CD14-positive monocyte (primary cell): ENCODE data around the gene MMP15. TPM values are rescaled to one million over a fixed set of nuclear protein-coding genes. Genes with fewer than 3 reads are reported as not detected.

Experiments used
- DNase-seq, 3 donors: peaks; one replicate each; pipeline ENCODE4 v3.0.0-alpha.2; 2011 to 2022
- H2AFZ ChIP-seq: 2 replicates; pipeline ENCODE4 v1.6.0; 2012; ENCODE audit warnings: mild to moderate bottlenecking, low read depth, low read length, inconsistent platforms; ENCODE audit not compliant: insufficient read depth, poor library complexity, severe bottlenecking
- H3K27ac ChIP-seq, 2 donors: 1 replicate in 1 of 2; 2 replicates in 1 of 2; pipeline ENCODE4 v1.5.1; 2012 to 2013; ENCODE audit warnings: low read length in 2 of 2, control low read depth in 1 of 2, inconsistent platforms in 1 of 2, low read depth in 1 of 2, mild to moderate bottlenecking in 1 of 2
- H3K27me3 ChIP-seq, 2 donors: one replicate each; pipeline versions ENCODE4 v1.6.0 to v1.6.1; 2011 to 2013; ENCODE audit warnings: low read length in 2 of 2; ENCODE audit not compliant: control insufficient read depth in 2 of 2, insufficient read depth in 2 of 2
- H3K36me3 ChIP-seq, 2 donors: replicated peaks in 1 of 2; 1 replicate in 1 of 2; 2 replicates in 1 of 2; pipeline versions ENCODE4 v1.5.1 to v1.6.1; 2012 to 2013; ENCODE audit warnings: low read length in 2 of 2, control low read depth in 1 of 2, inconsistent platforms in 1 of 2, mild to moderate bottlenecking in 1 of 2; ENCODE audit not compliant: insufficient read depth in 2 of 2, control insufficient read depth in 1 of 2
- H3K4me1 ChIP-seq, 2 donors: 1 replicate in 1 of 2; 2 replicates in 1 of 2; pipeline versions ENCODE4 v1.5.1 to v1.6.1; 2012 to 2013; ENCODE audit warnings: low read length in 2 of 2, control low read depth in 1 of 2, inconsistent platforms in 1 of 2, mild to moderate bottlenecking in 1 of 2, moderate library complexity in 1 of 2; ENCODE audit not compliant: insufficient read depth in 2 of 2, control insufficient read depth in 1 of 2
- H3K4me2 ChIP-seq: replicated peaks from 2 replicates; pipeline ENCODE3; 2012; ENCODE audit warnings: low read length, moderate library complexity, mild to moderate bottlenecking; ENCODE audit not compliant: poor library complexity, severe bottlenecking; ENCODE audit errors: extremely low read depth
- H3K4me3 ChIP-seq, 3 experiments: fragments of 200-600 bp in 1 of 3; sonication (generic) in 1 of 3; replicated peaks in 1 of 3; 1 replicate in 2 of 3; 2 replicates in 1 of 3; pipeline ENCODE4 v1.5.1; 2011 to 2013; ENCODE audit warnings: low read length in 3 of 3, mild to moderate bottlenecking in 3 of 3, control low read depth in 2 of 3, low read depth in 2 of 3, inconsistent platforms in 1 of 3, moderate library complexity in 1 of 3
- H3K79me2 ChIP-seq: 2 replicates; pipeline ENCODE4 v1.6.0; 2012; ENCODE audit warnings: mild to moderate bottlenecking, control low read depth, inconsistent platforms, low read length, moderate library complexity; ENCODE audit not compliant: insufficient read depth
- H3K9ac ChIP-seq: 2 replicates; pipeline ENCODE4 v1.6.0; 2017; ENCODE audit warnings: low read length, mild to moderate bottlenecking; ENCODE audit not compliant: insufficient read depth, poor library complexity, severe bottlenecking
- H3K9me3 ChIP-seq, 2 donors: replicated peaks in 1 of 2; 1 replicate in 1 of 2; 2 replicates in 1 of 2; pipeline versions ENCODE4 v1.5.1 to v1.6.1; 2012 to 2013; ENCODE audit warnings: low read length in 2 of 2, control low read depth in 1 of 2; ENCODE audit not compliant: control insufficient read depth in 1 of 2, insufficient read depth in 1 of 2
- H4K20me1 ChIP-seq: 2 replicates; pipeline ENCODE4 v1.6.0; 2012; ENCODE audit warnings: mild to moderate bottlenecking, low read length, control low read depth, moderate library complexity; ENCODE audit not compliant: insufficient read depth
- H3K27ac Mint-ChIP-seq, 7 donors: one replicate each; pipeline ENCODE4 v1.8.0; 2020; ENCODE audit warnings: mild to moderate bottlenecking in 7 of 7, mixed read lengths in 7 of 7, moderate library complexity in 6 of 7, inconsistent platforms in 2 of 7
- H3K27me3 Mint-ChIP-seq, 3 donors: one replicate each; pipeline ENCODE4 v1.8.0; 2021 to 2022; ENCODE audit warnings: low read depth in 3 of 3, mild to moderate bottlenecking in 3 of 3, mixed read lengths in 3 of 3, moderate library complexity in 3 of 3, inconsistent platforms in 1 of 3
- H3K36me3 Mint-ChIP-seq, 2 donors: one replicate each; pipeline ENCODE4 v1.8.0; 2020; ENCODE audit warnings: mixed read lengths in 2 of 2, inconsistent platforms in 1 of 2, mild to moderate bottlenecking in 1 of 2
- H3K4me1 Mint-ChIP-seq: one replicate; pipeline ENCODE4 v1.8.0; 2020; ENCODE audit warnings: mild to moderate bottlenecking, mixed read lengths
- H3K4me3 Mint-ChIP-seq, 2 donors: one replicate each; pipeline ENCODE4 v1.8.0; 2020; ENCODE audit warnings: mild to moderate bottlenecking in 2 of 2, mixed read lengths in 2 of 2, moderate library complexity in 1 of 2
- H3K9me3 Mint-ChIP-seq, 7 donors: one replicate each; pipeline ENCODE4 v1.8.0; 2020 to 2022; ENCODE audit warnings: mixed read lengths in 7 of 7, mild to moderate bottlenecking in 6 of 7, moderate library complexity in 6 of 7, inconsistent platforms in 2 of 7
- WGBS: methylation state at CpG from one replicate; pipeline ENCODE4 v1.1.5; 2013; ENCODE audit warnings: missing lambda C conversion rate; ENCODE audit not compliant: insufficient coverage; 5-methylcytosine and 5-hydroxymethylcytosine counted together
- intact Hi-C, 2 donors: fragments of 100-400 bp; cut with micrococcal nuclease; formaldehyde crosslinking; loops; one replicate each; pipeline versions ENCODE4 v1.15.0 to v1.15.1; 2023
- polyA plus RNA-seq, 3 donors: library from polyadenylated mRNA; depleted of rRNA in 1 of 3; unstranded in 2 of 3; stranded (reverse) in 1 of 3; fragments of 300-500 nt in 2 of 3; fragments of >200 nt in 1 of 3; fragmentation: Illumina TruSeq in 2 of 3; gene quantifications; 1 replicate in 2 of 3; 2 replicates in 1 of 3; pipeline ENCODE4 v1.2.3, GENCODE V29; 2012 to 2021
- TF ChIP-seq, protein P1 (sequence below): fragments of 200-600 bp; IDR thresholded peaks from one replicate; pipeline ENCODE4 v1.8.0; 2022; ENCODE audit warnings: antibody characterized with exemption, mild to moderate bottlenecking

MMP15 gene
- polyA plus RNA-seq, 3 donors = not detected

DNA sequence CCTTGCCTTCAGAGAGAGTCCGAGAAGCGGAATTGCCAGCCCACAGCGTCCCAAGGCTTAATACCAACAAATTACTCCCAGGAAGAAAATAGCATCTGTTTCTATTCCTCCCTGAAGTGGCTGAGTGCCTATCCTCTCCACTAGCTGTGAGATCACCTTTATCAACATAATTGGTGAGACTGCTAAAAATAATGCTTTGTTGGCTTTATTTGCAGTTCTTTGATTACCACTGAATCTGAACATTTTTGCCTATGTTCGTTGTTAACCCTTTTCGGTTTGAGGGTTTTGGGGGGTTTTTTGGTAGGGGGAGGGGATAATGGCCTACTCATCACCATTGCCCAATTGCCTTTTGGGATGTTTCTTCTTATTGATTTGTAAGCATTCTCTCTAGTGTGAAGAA, 31.0 kb downstream of the MMP15 start:
- Mint-ChIP-seq H3K9me3 (peaks cover 0 to 3% (median 0%) of the 10 kb centered on the region in 7 donors), H3K4me3 (no peak overlapping the region), H3K27me3 (peaks cover 0 to 3% (median 0%) of the 10 kb centered on the region in 3 donors), H3K36me3 (no peaks in the 10 kb centered on the region), H3K27ac (no peak overlapping the region), H3K4me1 (no peaks in the 10 kb centered on the region)
- TF ChIP-seq, protein P1, sequence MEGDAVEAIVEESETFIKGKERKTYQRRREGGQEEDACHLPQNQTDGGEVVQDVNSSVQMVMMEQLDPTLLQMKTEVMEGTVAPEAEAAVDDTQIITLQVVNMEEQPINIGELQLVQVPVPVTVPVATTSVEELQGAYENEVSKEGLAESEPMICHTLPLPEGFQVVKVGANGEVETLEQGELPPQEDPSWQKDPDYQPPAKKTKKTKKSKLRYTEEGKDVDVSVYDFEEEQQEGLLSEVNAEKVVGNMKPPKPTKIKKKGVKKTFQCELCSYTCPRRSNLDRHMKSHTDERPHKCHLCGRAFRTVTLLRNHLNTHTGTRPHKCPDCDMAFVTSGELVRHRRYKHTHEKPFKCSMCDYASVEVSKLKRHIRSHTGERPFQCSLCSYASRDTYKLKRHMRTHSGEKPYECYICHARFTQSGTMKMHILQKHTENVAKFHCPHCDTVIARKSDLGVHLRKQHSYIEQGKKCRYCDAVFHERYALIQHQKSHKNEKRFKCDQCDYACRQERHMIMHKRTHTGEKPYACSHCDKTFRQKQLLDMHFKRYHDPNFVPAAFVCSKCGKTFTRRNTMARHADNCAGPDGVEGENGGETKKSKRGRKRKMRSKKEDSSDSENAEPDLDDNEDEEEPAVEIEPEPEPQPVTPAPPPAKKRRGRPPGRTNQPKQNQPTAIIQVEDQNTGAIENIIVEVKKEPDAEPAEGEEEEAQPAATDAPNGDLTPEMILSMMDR = no peak
- Histone ChIP-seq H3K4me1 (no peaks in the 10 kb centered on the region), H3K9ac (no peak overlapping the region), H2AFZ (no peak overlapping the region), H3K27ac (no peak overlapping the region), H3K4me3 (no peak overlapping the region), H3K27me3 (no peaks in the 10 kb centered on the region), H3K36me3 (no peaks in the 10 kb centered on the region), H3K4me2 (no peak overlapping the region), H3K9me3 (no peaks in the 10 kb centered on the region), H4K20me1 (no peaks in the 10 kb centered on the region), H3K79me2 (no peaks in the 10 kb centered on the region)
- DNase-seq = no peak
- 89% methylated on average over 3 of the region's 5 CpGs for WGBS
- intact Hi-C loops = no loop called here

DNA sequence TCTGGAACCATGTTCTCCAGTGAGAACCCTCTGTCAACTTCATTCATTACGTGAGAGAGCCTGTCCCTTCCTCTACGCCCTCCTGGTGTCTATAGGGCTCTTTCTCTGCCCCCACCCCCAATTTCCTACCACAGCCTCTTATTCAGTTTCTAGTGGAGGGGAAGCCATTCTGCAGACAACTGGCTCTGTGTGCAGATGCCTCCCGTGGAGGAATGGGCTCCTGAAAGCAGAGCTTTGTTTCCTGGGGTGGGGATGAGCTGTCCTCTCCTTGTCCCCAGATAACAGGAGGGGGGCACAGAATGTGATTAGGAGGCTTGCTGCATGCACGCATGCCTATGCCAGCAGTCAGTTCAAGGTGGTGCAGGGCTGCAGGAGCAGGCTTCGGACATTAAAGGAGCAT, 31.6 kb downstream of the MMP15 start:
- H3K27ac Mint-ChIP-seq = no peak overlapping the region
- TF ChIP-seq, protein P1 = no peak
- Histone ChIP-seq H2AFZ (no peak overlapping the region), H3K4me3 (no peak overlapping the region), H3K4me2 (no peak overlapping the region), H3K9me3 (no peaks in the 10 kb centered on the region), H3K9ac (no peak overlapping the region), H3K27ac (no peak overlapping the region), H3K4me1 (no peaks in the 10 kb centered on the region), H4K20me1 (no peaks in the 10 kb centered on the region), H3K27me3 (no peaks in the 10 kb centered on the region), H3K79me2 (no peaks in the 10 kb centered on the region), H3K36me3 (no peaks in the 10 kb centered on the region)
- 97% methylated on average over 3 of the region's 5 CpGs for WGBS
- intact Hi-C loops = no loop called here
- peaks cover 0 to 3% (median 0%) of the 10 kb centered on the region in 7 donors for H3K9me3 Mint-ChIP-seq
- no peak for DNase-seq
- no peaks in the 10 kb centered on the region for H3K4me1 Mint-ChIP-seq
- H3K27me3 Mint-ChIP-seq = peaks cover 0 to 3% (median 0%) of the 10 kb centered on the region in 3 donors
- H3K36me3 Mint-ChIP-seq = no peaks in the 10 kb centered on the region
- no peak overlapping the region for H3K4me3 Mint-ChIP-seq
